ENCODE data around the gene RNLS. TPM values are rescaled to one million over a fixed set of nuclear protein-coding genes. Genes with fewer than 3 reads are reported as not detected.

RNLS gene
- total and polyA plus RNA-seq, 4 donors, result 5.8 to 11.6 (median 7.9) TPM

- no peaks in the 10 kb centered on the region for H3K27me3 ChIP-seq (ENCODE audit: control insufficient read depth in 3 of 3, insufficient read depth in 3 of 3, low read length in 2 of 3)
- ATAC-seq (ENCODE audit: insufficient read depth, low FRiP score) (no peak), DNase-seq (no peak)
- H3K4me1 ChIP-seq (ENCODE audit: control insufficient read depth in 5 of 5, insufficient read depth in 5 of 5, low read length in 5 of 5), result no peaks in the 10 kb centered on the region
- 90 to 98% methylated on average over 2 of the region's 2 CpGs for WGBS, 2 donors
- no peaks in the 10 kb centered on the region for H3K36me3 ChIP-seq (ENCODE audit: control insufficient read depth in 4 of 4, insufficient read depth in 4 of 4, low read length in 4 of 4)
- H3K9ac ChIP-seq (ENCODE audit: insufficient read depth in 1 of 2, low read length in 2 of 2), result no peak overlapping the region
- no peak overlapping the region for H3K27ac ChIP-seq (ENCODE audit: low read depth in 1 of 2, low read length in 1 of 2)
- TF ChIP-seq CTCF (IDR thresholded peaks at IDR 0.05; ENCODE audit: control extremely low read depth, extremely low read depth), result no peak
- no peak overlapping the region for H3K4me3 ChIP-seq
- H3K9me3 ChIP-seq (ENCODE audit: control insufficient read depth in 4 of 4, insufficient read depth in 3 of 4, low read length in 3 of 4), result no peaks in the 10 kb centered on the region
Observed at GRCh38 chr10:88455831-88456230, 127.3 kb downstream of the RNLS start.

- H3K27me3 ChIP-seq (ENCODE audit: control insufficient read depth in 3 of 3, insufficient read depth in 3 of 3, low read length in 2 of 3), result no peaks in the 10 kb centered on the region
- H3K27ac ChIP-seq (ENCODE audit: low read depth in 1 of 2, low read length in 1 of 2), result no peak overlapping the region
- ATAC-seq (ENCODE audit: insufficient read depth, low FRiP score) (no peak), DNase-seq (no peak)
- H3K9ac ChIP-seq (ENCODE audit: insufficient read depth in 1 of 2, low read length in 2 of 2), result no peak overlapping the region
- WGBS, 2 donors, result 82 to 93% methylated on average over 1 of the region's 1 CpG
- no peaks in the 10 kb centered on the region for H3K36me3 ChIP-seq (ENCODE audit: control insufficient read depth in 4 of 4, insufficient read depth in 4 of 4, low read length in 4 of 4)
- no peaks in the 10 kb centered on the region for H3K9me3 ChIP-seq (ENCODE audit: control insufficient read depth in 4 of 4, insufficient read depth in 3 of 4, low read length in 3 of 4)
- no peaks in the 10 kb centered on the region for H3K4me1 ChIP-seq (ENCODE audit: control insufficient read depth in 5 of 5, insufficient read depth in 5 of 5, low read length in 5 of 5)
- TF ChIP-seq CTCF (IDR thresholded peaks at IDR 0.05; ENCODE audit: control extremely low read depth, extremely low read depth), result no peak
- H3K4me3 ChIP-seq, result no peak overlapping the region
Observed at GRCh38 chr10:88450201-88450600, 132.9 kb downstream of the RNLS start.

- no peaks in the 10 kb centered on the region for H3K27me3 ChIP-seq (ENCODE audit: control insufficient read depth in 3 of 3, insufficient read depth in 3 of 3, low read length in 2 of 3)
- no peak overlapping the region for H3K9ac ChIP-seq (ENCODE audit: insufficient read depth in 1 of 2, low read length in 2 of 2)
- no peak for TF ChIP-seq CTCF (IDR thresholded peaks at IDR 0.05; ENCODE audit: control extremely low read depth, extremely low read depth)
- no peaks in the 10 kb centered on the region for H3K9me3 ChIP-seq (ENCODE audit: control insufficient read depth in 4 of 4, insufficient read depth in 3 of 4, low read length in 3 of 4)
- H3K4me1 ChIP-seq (ENCODE audit: control insufficient read depth in 5 of 5, insufficient read depth in 5 of 5, low read length in 5 of 5), result peaks cover 0 to 2% (median 0%) of the 10 kb centered on the region in 5 donors
- H3K4me3 ChIP-seq, result no peak overlapping the region
- no peak for ATAC-seq (ENCODE audit: insufficient read depth, low FRiP score)
- WGBS, 2 donors, result 66 to 73% methylated on average over 4 of the region's 4 CpGs
- H3K36me3 ChIP-seq (ENCODE audit: control insufficient read depth in 4 of 4, insufficient read depth in 4 of 4, low read length in 4 of 4), result no peaks in the 10 kb centered on the region
- H3K27ac ChIP-seq (ENCODE audit: low read depth in 1 of 2, low read length in 1 of 2), result no peak overlapping the region
- DNase-seq, result no peak
Observed at GRCh38 chr10:88442716-88443115, 140.4 kb downstream of the RNLS start.

- no peak for TF ChIP-seq CTCF (IDR thresholded peaks at IDR 0.05; ENCODE audit: control extremely low read depth, extremely low read depth)
- H3K9ac ChIP-seq (ENCODE audit: insufficient read depth in 1 of 2, low read length in 2 of 2), result no peak overlapping the region
- H3K9me3 ChIP-seq (ENCODE audit: control insufficient read depth in 4 of 4, insufficient read depth in 3 of 4, low read length in 3 of 4), result no peaks in the 10 kb centered on the region
- DNase-seq (no peak), ATAC-seq (ENCODE audit: insufficient read depth, low FRiP score) (no peak)
- H3K4me3 ChIP-seq, result no peak overlapping the region
- H3K27ac ChIP-seq (ENCODE audit: low read depth in 1 of 2, low read length in 1 of 2), result no peak overlapping the region
- no peaks in the 10 kb centered on the region for H3K27me3 ChIP-seq (ENCODE audit: control insufficient read depth in 3 of 3, insufficient read depth in 3 of 3, low read length in 2 of 3)
- H3K4me1 ChIP-seq (ENCODE audit: control insufficient read depth in 5 of 5, insufficient read depth in 5 of 5, low read length in 5 of 5), result peaks cover 0 to 2% (median 0%) of the 10 kb centered on the region in 5 donors
- H3K36me3 ChIP-seq (ENCODE audit: control insufficient read depth in 4 of 4, insufficient read depth in 4 of 4, low read length in 4 of 4), result no peaks in the 10 kb centered on the region
Observed at GRCh38 chr10:88440541-88440940, 142.6 kb downstream of the RNLS start.

Measured in lung (tissue), 12 donors.